DOHH2 (cell line): ENCODE results near the gene TMEM80.

Source experiments
- H3F3A ChIP-seq: fragments of 200-600 bp; sonication (generic), shearing (Covaris generic); 2 replicates; pipeline ENCODE4 v1.6.0; 2016; ENCODE audit warnings: antibody characterized with exemption, mild to moderate bottlenecking; ENCODE audit not compliant: control insufficient read depth, insufficient read depth
- H3K27ac ChIP-seq: fragments of 200-600 bp; sonication (generic); 2 replicates; pipeline ENCODE4 v1.5.1; 2014; ENCODE audit warnings: low read depth, mild to moderate bottlenecking, low read length, moderate library complexity
- H3K27me3 ChIP-seq: fragments of 200-600 bp; sonication (generic); 2 replicates; pipeline ENCODE4 v1.6.1; 2014; ENCODE audit warnings: mild to moderate bottlenecking, low read length, mixed read lengths; ENCODE audit not compliant: control insufficient read depth
- H3K36me3 ChIP-seq: fragments of 200-600 bp; sonication (generic); 2 replicates; pipeline ENCODE4 v1.6.1; 2014; ENCODE audit warnings: mild to moderate bottlenecking, low read length, moderate library complexity, mixed read lengths; ENCODE audit not compliant: control insufficient read depth
- H3K4me1 ChIP-seq: fragments of 200-600 bp; sonication (generic); 2 replicates; pipeline ENCODE4 v1.6.1; 2014; ENCODE audit warnings: mild to moderate bottlenecking, low read length, mixed read lengths; ENCODE audit not compliant: control insufficient read depth
- H3K4me2 ChIP-seq: fragments of 200-600 bp; sonication (generic); 2 replicates; pipeline ENCODE4 v1.6.0; 2014; ENCODE audit warnings: mild to moderate bottlenecking, low read length, moderate library complexity
- H3K4me3 ChIP-seq: fragments of 200-600 bp; sonication (generic); 2 replicates; pipeline ENCODE4 v1.5.1; 2014; ENCODE audit warnings: mild to moderate bottlenecking, low read length, mixed read lengths
- H3K79me2 ChIP-seq: fragments of 200-600 bp; sonication (generic); 2 replicates; pipeline ENCODE4 v1.6.1; 2014; ENCODE audit warnings: mild to moderate bottlenecking, low read length, mixed read lengths; ENCODE audit not compliant: control insufficient read depth
- H3K9me2 ChIP-seq: fragments of 200-600 bp; sonication (generic); replicated peaks from 2 replicates; pipeline ENCODE4 v1.6.1; 2014; ENCODE audit warnings: mild to moderate bottlenecking, low read length, mixed read lengths; ENCODE audit not compliant: control insufficient read depth
- H3K9me3 ChIP-seq: fragments of 200-600 bp; sonication (generic); 2 replicates; pipeline ENCODE4 v1.6.1; 2014; ENCODE audit warnings: antibody characterized with exemption, low read length, mixed read lengths; ENCODE audit not compliant: control insufficient read depth, insufficient read depth
- H4K20me1 ChIP-seq: fragments of 200-600 bp; sonication (generic); 2 replicates; pipeline ENCODE4 v1.6.0; 2014; ENCODE audit warnings: low read depth, mild to moderate bottlenecking, antibody characterized with exemption, low read length, moderate library complexity; ENCODE audit not compliant: control insufficient read depth, insufficient read depth
- EZH2phosphoT487 ChIP-seq: fragments of 200-600 bp; sonication (generic); IDR thresholded peaks from 2 replicates; pipeline ENCODE4 v1.6.1; 2017; ENCODE audit warnings: borderline replicate concordance, mild to moderate bottlenecking, antibody characterized with exemption, low read length, moderate library complexity, mixed read lengths
- TF ChIP-seq, protein P1 (sequence below): fragments of 200-600 bp; sonication (generic); IDR thresholded peaks from one replicate; pipeline ENCODE4 v1.5.1; 2014; ENCODE audit warnings: antibody characterized with exemption, mild to moderate bottlenecking, low read depth, low read length; ENCODE audit not compliant: poor library complexity, severe bottlenecking

TMEM80 gene

GRCh38 chr11:704228-704674, 8.6 kb downstream of the TMEM80 start:
- Histone ChIP-seq H4K20me1 (peaks cover 3% of the 10 kb centered on the region; the same call in 1 of the 2 replicates), H3K4me2 (no peak overlapping the region), H3K27ac (no peak overlapping the region), H3K27me3 (peaks cover 26% of the 10 kb centered on the region), H3K79me2 (no peaks in the 10 kb centered on the region), H3K4me1 (no peaks in the 10 kb centered on the region), H3F3A (0 out of 2 replicates have a peak, but pooled peaks cover 3% of the 10 kb centered on the region), H3K36me3 (peaks cover 2% of the 10 kb centered on the region; the same call in 1 of the 2 replicates), H3K4me3 (no peak overlapping the region), H3K9me3 (no peaks in the 10 kb centered on the region), H3K9me2 (no peaks in the 10 kb centered on the region)
- TF ChIP-seq, protein P1, sequence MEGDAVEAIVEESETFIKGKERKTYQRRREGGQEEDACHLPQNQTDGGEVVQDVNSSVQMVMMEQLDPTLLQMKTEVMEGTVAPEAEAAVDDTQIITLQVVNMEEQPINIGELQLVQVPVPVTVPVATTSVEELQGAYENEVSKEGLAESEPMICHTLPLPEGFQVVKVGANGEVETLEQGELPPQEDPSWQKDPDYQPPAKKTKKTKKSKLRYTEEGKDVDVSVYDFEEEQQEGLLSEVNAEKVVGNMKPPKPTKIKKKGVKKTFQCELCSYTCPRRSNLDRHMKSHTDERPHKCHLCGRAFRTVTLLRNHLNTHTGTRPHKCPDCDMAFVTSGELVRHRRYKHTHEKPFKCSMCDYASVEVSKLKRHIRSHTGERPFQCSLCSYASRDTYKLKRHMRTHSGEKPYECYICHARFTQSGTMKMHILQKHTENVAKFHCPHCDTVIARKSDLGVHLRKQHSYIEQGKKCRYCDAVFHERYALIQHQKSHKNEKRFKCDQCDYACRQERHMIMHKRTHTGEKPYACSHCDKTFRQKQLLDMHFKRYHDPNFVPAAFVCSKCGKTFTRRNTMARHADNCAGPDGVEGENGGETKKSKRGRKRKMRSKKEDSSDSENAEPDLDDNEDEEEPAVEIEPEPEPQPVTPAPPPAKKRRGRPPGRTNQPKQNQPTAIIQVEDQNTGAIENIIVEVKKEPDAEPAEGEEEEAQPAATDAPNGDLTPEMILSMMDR: no peak
- no peak for TF ChIP-seq EZH2phosphoT487

GRCh38 chr11:704781-705645, 9.4 kb downstream of the TMEM80 start:
- H3K4me2 ChIP-seq: no peak overlapping the region
- no peaks in the 10 kb centered on the region for H3K9me3 ChIP-seq
- H3K4me3 ChIP-seq: no peak overlapping the region
- no peaks in the 10 kb centered on the region for H3K4me1 ChIP-seq
- peaks cover 3% of the 10 kb centered on the region; the same call in 1 of the 2 replicates for H4K20me1 ChIP-seq
- H3K27ac ChIP-seq: no peak overlapping the region
- H3F3A ChIP-seq: 0 out of 2 replicates have a peak, but pooled peaks cover 3% of the 10 kb centered on the region
- H3K36me3 ChIP-seq: peaks cover 2% of the 10 kb centered on the region; the same call in 1 of the 2 replicates
- no peak for TF ChIP-seq EZH2phosphoT487
- TF ChIP-seq, protein P1: no peak
- H3K27me3 ChIP-seq: peaks cover 32% of the 10 kb centered on the region
- no peaks in the 10 kb centered on the region for H3K79me2 ChIP-seq
- H3K9me2 ChIP-seq: no peaks in the 10 kb centered on the region

GRCh38 chr11:705646-706438, 10.2 kb downstream of the TMEM80 start, which contains the start of gene EPS8L2:
TSS of gene EPS8L2 (plus strand) at chr11:706231. CDS start at chr11:709408, 3,177 bp downstream.
- H3K4me3 ChIP-seq: no peak within 1 kb of the TSS
- 0 out of 2 replicates have a peak, but pooled peaks cover 3% of the 10 kb centered on the region for H3F3A ChIP-seq
- H3K27me3 ChIP-seq: peaks cover 40% of the 10 kb centered on the region
- H3K9me3 ChIP-seq: no peaks in the 10 kb centered on the region
- H3K79me2 ChIP-seq: no peaks in the 10 kb centered on the region
- 0 out of 2 replicates have a peak, but pooled peaks cover 4% of the 10 kb centered on the region for H3K4me1 ChIP-seq
- peaks cover 3% of the 10 kb centered on the region; the same call in 1 of the 2 replicates for H4K20me1 ChIP-seq
- H3K27ac ChIP-seq: no peak within 1 kb of the TSS
- H3K36me3 ChIP-seq: peaks cover 2% of the 10 kb centered on the region; the same call in 1 of the 2 replicates
- TF ChIP-seq, protein P1: no peak
- no peak for TF ChIP-seq EZH2phosphoT487
- H3K9me2 ChIP-seq: no peaks in the 10 kb centered on the region
- H3K4me2 ChIP-seq: no peak within 1 kb of the TSS
